Activated effector memory CD4-positive, alpha-beta T cell treated with Interleukin-2 at 50 U/mL for 16 hours (primary cell): ENCODE data around the gene THSD7B.

Source experiments
- DNase-seq: peaks from one replicate; pipeline ENCODE4 v3.0.0-alpha.2; 2020

Gene THSD7B

DNA sequence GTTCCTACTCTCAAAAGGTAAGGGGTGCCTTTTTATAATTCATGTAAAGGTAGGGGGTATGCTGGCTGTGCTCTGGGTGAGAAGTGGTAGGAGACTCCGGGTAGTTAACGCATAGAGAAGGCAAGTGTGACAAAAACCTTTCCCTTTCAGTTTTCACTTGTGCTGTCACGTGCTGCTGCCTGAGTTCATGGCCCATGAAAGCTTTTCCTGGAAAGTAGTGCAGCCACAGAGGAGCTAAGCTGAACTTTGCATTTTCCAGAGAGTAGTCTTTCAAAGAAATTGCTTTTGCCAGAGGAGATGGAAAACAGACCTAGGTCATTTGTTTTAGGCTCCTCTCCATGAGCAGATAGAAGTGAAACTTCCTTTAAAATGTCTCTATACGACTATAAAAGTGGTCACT is 44.7 kb downstream of the THSD7B start:
- DNase-seq, result no peak

DNA sequence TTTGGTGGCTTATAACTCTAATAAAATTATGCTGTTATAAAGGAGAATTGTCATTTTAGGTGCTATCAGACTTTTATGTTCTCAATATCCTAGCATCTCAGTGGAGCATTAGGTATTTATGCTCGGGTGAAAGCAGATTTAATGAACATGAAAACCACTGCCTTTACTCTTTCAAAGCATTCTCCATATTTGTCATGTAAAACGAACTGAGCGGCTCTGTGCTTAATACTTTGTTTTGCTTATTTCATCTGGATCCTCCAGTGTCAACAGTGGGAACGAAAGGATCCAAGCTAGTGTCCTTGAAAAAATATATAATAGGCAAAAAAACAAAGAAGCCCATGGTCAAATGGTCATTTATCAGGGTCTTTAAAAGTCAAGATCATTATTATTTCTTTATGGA is 53.5 kb downstream of the THSD7B start:
- DNase-seq, result no peak

DNA sequence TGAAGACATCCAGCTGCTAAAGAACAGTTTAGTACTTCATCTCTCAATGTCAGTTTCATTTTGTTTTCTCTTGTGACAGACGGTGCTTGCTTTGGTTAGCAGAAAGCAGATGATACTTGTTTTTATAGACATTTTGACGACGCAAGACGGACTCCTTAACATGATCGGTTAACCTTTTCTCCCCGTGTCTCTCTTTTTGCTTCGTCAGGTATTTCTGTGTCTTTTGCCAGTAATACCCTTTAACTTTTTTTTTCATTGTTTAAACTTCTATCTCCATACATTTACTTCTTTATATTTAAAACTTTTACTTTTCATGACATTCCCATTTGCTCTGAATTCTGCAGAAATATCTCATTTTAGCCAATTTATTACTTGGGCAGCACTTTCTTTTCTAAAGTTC is 57.9 kb downstream of the THSD7B start:
- no peak for DNase-seq

DNA sequence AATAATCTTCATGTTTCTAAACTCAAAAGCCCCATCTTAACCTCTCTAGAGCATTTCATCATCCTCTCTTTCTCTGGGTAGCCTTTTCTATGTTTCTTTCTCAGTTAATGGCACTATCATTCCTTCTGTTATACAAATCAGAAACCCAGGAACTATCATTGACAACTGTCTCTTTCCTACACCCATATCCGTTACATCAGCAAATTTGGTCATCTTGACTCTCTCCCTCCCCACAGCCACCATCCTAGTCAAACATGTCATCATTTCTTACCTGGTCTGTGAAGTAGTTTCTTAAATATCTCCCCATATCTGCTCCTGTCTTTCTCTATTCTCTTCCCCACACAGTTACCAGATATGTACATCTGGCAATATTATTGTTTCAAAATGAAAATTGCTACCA is 62.8 kb downstream of the THSD7B start:
- DNase-seq, result no peak

DNA sequence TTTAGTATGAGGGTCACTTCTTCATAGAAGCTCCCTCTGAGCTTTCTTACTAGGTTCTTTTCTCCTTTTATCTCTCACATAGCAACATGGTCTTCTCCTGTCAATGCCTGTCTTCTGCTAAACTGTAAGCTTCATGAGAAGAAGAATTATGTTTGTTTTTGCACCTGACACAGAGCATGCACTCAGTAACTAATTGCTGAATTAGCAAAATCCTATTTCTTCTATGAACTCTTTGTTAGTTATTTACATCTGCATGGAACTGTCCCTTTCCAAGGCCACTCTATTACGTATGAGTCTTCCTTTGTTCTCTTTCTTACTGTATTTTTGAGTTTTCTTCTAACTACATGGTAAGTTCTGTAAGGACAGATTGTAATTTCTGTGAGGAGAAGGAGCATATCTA is 63.4 kb downstream of the THSD7B start:
- no peak for DNase-seq

DNA sequence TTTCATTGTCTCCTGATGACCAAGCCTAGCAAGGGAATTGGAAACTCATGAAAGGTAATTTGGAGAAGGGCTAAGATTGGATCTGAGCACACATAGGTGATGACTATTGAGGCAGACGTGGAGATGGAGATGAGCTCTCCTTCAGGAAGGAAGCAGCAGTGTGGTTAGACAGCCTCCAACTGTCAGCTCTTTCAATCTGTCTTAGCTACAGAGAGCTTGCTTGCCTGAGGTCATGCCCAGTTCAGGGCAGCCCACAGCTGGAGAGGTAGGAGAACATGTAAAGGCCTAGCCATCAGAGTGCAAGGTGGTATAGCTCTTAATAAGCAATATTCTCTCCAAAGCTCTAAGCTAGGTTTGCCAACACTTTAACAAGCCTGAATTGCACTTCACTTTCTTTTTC is 79.2 kb downstream of the THSD7B start:
- no peak for DNase-seq

DNA sequence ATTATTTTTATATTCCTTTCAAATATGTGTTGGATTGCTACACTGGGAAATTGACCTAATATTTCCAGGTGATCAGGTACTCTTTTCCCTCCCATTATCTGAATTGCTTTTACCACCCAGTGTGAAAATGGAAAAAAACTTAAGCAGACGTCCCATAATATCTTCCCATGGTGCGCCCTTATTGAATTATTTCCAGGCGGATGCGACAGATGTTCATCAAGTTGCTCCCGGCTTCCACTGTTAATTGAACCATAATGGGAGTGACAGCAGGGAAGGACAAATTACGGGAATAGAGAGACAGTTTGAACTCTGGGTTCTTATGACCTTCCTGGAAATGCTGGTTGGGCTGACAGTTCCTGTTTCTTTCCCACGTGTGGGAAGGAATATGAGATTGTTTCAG is 93.3 kb downstream of the THSD7B start:
- no peak for DNase-seq

DNA sequence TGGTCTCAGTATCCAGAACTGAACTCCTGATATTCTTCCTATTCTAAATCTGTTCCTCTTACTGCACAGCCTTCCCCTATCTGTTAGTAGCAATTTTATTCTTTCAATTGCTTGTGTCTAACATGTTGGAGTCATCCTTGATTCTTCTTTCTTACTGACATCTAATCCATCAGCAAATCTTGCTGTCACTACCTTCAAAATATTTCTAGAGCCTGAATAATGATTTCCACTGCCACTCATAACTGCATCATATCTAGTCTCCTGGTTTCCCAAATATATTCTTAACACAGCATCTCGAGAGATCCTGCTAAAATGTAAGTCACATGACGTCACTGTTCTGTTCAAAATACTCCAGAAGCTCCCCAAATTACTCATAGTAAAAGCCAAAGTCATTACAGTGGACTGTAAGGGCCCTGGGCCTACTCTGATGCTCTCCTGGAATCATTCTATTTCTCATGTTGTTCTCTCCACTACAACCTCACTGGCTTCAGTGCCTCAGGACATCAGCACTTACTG is 95.2 kb downstream of the THSD7B start:
- no peak for DNase-seq

DNA sequence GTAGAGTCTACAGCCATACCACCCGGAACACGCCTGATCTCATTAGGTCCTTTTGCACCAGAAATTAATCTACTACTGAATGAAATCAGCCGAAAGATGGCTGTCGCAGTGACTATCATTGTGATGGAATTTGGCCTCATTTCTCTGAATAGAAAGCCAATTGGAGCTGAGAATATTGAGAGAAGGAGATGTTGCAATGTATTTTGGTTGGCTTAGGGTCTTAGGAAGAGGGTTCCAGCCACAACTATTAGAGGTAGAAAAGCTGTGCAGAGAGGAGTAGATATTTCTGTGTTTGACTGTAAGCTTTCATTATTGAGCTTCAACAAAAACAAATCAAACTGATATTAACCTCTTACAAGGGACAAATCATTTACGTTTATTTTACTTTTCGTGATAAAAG is 98.1 kb downstream of the THSD7B start:
- no peak for DNase-seq

DNA sequence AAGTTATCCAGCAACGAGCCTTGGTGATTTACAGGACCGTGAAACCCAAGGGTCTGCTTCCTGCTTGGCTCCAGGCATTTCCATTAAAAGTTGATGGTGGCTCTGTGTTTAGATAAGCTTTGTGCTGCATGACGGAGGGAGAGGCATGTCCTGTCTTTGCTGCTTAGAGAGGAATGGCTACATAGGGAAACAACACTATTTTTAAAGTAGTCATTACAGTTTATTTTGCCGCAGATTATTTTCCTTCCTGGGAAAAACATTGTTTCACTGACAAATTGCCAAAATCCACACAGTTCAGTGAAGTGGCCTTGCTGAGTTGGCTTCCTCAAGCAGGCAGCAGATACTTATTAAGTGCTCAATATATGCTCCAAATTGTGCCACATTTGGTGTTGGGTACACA is 98.5 kb downstream of the THSD7B start:
- no peak for DNase-seq

DNA sequence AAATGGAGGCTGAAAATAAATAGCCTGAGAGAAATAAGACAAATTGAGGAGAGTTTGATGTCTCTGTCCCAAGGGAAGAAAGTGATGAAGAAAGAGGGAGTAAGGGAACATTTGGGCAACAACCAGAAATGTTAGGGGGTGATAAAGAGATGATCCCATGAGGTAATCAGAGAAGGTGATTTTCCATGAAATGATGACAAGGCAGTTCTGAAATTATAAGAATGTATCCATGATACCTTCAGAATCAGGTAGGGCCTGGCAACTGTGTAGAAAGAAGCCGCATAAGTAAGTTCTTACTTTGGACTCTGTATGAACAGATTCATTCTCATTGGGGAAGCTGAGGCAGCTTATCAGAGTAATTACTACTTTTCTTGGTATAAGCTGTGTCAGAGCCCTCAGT is 106.1 kb downstream of the THSD7B start:
- no peak for DNase-seq

DNA sequence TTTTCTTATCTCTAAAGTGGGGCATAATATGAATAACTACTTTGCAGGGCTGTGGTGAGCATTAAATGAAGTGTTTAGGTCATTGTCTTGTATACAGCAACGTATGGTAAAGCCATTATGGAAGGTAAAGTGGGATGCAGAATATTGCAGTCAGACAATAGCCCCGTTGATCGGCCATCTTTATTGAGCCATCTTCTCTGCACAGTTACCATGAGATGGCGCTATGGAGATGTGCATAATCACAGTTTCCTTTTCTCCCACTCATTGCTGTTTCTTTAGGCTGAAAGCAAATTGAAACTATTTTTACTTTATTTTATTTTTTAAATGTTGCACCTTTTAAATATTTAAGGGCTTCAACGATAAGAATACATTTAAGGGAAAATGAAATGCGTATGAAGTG is 108.9 kb downstream of the THSD7B start:
- DNase-seq, result no peak

DNA sequence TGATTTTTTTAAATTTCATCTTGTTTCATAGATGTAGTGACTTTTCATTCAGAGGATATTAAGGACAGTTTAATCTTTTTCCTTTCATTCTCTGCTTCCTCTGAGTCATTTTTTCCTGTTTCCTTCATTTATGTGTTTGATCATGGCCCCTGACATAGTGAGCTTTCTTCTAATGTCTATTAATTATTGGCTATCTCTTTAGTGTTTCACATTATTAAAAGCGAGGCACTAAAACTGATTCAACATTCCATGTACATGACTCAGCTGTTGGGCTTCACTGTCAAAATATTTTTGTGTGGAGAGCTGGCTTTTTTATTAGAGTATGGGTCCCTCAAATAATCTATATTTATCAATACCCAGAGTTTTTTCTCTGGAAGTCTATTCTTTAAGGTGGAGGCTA is 125.8 kb downstream of the THSD7B start:
- no peak for DNase-seq

DNA sequence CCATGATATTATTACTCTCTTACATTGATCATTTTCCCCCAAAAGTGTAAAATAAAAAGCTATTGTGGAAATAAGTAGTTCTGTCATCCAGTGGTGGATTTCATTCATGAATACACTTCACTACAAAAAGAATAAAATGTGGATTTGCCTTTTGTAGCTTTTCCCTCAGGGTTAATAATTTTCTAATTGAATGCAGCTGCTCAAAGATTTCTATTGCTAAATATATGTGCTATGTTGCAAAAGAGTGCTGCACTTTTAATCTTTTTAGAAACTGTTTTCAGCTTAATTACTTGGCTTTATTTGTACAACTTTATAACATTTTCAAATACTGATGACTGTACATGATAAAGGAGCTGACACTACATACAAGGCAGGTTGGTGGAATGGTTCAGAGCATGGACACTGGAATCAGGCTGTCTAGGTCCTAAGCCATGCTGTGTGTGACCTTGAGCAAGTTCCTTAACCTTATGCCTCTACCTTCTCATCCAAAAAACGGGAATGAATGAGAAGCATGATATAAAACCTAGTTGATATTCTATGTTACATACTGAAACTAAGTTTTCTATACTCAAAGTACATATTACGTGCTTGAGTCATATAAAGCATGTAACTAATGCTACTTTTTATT is 128.8 kb downstream of the THSD7B start:
- no peak for DNase-seq

DNA sequence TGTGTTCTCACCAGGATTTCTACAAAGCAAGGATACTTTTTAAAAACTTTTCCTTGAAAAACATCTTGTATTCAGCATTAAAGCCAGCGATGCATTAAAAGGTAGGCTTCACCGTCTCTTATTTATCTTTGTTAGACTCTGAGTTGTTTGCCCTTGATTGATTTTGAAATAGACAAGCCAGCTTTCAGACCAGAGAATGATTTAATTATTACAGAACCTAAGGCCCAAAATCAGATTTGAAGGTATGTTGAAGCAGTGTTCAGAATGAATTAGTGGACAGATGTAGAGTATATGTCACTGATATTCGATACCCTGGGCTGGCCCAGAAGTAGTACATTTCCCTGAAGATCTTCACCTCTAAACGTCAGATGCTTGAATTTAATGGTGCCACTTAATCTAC is 136.4 kb downstream of the THSD7B start:
- no peak for DNase-seq

DNA sequence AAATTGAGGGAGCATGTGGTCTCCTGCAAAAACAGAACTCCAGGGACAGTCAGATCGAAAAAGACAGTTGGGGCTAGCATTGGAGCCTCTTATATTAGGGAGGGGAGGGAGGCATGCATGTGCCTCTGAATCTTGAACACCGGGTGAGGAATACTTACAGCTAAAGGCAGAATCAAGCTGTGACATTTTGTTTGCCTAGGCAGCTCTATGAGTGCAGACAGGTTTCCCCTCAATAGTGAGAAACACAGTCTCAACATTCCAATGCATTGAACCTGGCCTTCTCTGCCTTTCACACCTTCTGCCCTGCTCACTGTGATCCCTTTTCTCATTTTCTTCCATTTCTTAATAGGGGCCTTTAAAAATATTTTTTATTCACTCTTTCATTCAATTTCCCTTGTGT is 140.4 kb downstream of the THSD7B start:
- DNase-seq, result no peak

DNA sequence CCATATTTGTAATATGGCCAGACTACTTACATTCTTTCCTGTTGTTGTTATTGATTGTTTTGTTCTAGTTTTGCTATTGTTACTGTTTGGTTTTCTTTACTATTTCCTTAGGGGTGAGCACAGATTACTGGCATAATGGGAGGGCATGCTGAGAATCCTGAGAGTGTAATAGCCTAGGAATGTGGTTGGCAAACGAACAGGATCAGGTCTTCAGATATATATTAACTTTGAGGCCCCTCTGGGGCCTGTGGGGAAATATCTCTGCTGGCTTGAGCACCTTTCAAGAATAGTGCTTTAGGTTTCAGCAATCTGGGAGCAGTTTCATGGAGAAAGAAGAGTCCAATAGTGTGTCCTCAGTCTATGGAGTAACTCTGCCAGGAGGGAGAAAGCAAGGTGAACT is 144.4 kb downstream of the THSD7B start:
- DNase-seq, result no peak

DNA sequence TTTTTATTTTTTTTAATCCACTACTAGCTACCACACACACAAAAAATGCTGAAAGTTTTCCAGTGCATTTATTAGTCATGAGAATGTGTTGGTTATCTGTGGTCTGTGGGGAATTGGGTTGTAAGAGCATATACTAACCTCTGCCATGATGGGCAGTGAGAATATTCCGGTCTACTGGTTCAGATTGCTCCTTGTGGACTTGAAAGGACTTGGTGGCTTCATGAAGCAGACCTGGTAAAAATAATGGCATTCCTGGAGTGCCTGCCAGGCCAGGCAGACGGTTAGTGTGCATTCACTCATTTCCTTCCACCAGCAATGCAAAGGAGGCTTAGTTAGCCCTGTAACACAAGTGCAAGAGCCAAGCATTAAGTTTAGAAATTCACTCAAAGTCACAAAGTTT is 150.8 kb downstream of the THSD7B start:
- DNase-seq, result no peak

DNA sequence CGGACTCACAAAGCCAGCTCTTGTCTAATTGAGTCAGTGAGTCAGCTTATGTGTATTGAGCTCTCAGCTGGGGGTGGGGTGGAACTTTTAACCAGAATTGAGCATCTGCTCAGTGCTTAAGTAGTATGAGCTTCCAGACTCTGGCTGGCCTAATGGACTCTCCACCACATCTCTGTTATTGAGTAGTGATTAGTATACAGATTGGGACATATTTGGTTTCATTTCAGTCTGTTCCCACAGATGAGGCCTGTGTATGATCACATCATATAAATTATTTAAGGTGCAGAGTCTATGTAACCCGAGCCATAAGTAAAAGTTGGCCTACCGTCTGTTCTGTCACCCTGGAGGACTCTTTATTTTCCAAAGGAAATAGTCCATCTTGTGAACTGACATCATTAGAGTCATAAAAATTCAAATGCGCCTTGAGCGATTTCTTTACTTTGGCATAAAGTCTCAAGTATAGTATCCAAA is 152.1 kb downstream of the THSD7B start:
- no peak for DNase-seq

DNA sequence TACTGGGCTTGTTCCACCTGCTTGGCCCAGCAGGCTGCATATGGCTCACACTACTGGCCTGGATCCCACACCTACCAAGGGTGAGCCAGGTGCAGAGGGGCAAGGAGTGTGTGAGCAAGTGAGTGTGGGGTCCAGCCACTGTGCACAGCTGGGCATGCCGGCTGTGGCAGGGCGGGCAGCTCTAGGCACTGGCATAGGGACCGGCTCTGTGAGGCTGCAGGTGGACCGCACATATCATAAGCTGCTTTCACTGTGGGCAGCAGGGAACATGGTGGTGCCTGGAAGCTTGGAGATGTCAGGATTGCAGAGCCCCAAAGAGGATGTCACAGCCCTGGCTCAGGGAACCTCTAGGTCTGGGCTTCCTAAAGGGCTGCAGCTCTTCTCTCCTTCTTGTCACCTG is 154.3 kb downstream of the THSD7B start:
- no peak for DNase-seq

DNA sequence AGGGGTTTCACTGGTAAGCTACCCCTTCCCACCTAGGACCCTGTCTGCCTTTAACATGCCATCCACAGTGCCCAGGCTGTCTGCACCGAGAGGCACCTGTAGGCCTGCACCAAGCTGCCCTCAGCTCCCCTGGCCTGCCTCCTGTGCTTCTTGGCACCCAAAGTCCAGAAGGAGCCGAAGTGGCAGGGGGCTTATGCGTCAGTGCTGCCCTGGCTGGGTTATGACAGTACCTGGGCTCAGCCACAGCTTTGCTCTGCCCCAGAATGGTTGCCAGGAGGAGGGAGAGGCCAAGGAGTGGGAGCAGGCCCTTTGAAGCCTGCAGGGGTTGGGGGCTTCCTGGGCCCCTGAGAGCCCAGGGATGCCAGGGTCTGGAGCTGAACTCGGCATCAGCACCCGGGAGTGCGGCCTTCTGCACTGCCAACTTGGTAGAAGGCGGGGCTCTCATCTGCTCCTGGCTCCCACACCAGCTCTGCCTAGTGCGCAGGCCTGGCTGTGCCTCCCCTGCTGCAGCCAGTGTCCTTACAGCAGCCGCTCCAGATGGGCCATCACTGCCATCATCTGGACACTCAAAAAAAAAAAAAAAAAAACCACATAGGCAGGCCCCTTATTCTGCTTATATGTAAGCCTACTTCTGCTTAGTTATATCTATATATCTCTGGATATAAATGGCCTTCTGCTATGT is 155.4 kb downstream of the THSD7B start:
- no peak for DNase-seq

DNA sequence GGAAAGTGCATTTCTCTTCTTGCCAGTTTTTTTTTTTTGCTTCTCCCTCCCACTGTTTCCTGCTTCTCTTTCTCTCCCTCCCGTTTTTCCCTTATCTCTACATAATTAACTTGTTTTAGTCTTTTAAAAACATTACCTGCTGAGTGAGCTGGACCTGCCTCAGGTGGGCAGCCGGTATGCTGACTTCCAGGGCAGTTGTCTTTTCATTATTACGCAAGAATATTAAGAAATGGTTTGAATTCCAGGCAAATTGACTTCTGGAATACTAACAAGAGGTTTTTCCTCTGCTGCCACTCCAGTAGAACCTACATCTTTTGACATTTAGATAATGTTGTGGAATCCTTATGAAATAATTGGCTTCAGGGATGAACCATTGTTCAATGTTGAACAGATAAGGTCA is 161.8 kb downstream of the THSD7B start:
- no peak for DNase-seq

DNA sequence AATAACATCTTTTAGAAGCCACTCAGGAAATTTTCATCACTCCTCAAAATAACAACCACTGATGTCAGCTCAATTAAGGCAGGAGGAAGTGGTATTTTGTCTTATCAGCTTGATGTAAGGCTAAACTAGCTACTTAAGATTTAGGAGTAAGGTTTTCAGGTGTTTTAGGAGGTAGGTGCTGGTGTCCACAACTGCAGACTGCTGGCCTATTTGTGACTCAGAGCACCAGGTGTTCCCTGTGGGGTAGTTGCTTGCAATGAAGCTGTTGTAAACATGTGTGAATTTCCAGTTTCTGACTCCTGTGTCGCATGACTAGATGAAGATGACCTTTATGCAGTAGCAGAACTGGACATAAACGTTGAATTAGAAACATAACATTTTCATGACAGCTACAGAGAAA is 164.2 kb downstream of the THSD7B start:
- no peak for DNase-seq

DNA sequence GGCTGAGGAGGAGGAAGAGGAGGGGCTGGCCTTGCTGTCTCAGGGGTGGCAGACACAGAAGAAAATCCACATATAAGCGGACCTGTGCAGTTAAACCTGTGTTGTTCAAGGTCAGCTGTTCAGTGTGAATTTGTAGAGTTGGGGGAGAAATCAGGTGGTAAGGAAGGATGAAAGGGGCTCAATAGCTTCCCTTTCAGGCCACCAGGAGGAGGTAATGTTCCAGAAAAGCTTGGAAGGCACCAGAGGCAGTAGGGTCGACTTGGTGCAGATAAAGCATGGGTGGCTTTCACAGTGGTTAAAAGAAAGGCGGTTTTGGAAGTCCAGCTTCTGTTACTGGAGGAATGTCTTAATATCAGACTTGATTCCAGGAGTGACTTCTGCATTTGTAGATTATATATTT is 167.4 kb downstream of the THSD7B start:
- no peak for DNase-seq

DNA sequence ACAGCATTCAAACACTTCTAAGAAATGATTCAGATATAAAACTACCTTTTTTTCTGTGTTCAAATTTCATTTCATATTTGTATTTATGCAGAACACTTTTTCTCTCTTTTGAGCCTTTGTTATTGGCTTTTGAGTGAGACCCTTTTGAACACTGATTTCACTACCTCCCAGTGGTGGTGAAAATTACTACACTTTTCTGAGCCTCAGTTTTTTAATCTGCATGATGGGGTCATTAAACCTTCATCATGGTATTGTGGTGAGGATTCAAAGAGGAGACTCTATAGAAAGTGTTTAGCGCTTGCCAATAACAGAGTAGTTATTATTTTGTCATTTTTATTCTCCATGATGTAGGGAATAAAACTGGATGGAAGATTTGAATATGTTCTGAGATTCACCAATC is 169.8 kb downstream of the THSD7B start:
- no peak for DNase-seq
